ENCODE measurements around the gene ACOX1. TPM values are rescaled to one million over a fixed set of nuclear protein-coding genes. Genes with fewer than 3 reads are reported as not detected.

The ACOX1 gene
- total RNA-seq, 1 donor from 2014 or later: 67.1 TPM

DNA sequence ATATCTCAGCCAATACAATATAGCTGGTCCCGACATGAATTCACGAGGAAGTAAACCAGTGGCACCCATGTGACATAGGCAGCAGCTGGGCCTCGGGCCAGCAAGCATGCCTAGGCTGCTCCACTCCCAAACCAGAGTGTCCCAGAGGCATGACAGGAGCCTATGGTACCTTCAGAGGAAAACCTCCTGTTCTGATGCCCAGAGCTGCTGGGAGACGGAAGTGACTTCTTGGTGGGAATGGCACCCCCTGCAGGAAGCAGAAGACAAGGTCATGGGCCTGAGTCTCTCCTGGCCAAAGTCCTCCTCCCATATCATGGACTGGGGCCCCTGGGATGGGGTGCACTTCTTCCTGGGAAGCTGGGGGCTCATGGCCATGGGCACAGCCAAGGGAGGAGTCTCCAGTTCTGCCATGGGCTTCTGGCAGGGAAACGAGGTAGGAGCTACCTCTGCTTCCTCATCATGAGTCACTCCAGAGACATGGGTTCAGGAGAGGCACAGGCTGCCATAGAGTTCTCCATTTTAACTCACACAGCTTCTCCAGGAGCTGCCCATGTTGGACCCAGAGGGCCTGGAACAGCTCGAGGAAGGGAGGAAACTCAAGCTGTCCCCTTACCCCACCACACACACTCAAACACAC lies 51.6 kb downstream of the ACOX1 start:
- ATAC-seq (peak; percentile 82 to 86), DNase-seq (peak; percentile 71)
- peaks cover 13% of the 10 kb centered on the region for H3K36me3 ChIP-seq
- intact Hi-C loops (cut with DNase I): no loop called here
- H3K9me3 ChIP-seq: no peaks in the 10 kb centered on the region
- H3K4me3 ChIP-seq: no peak overlapping the region
- peak overlapping the region; percentile 4 for H3K27ac ChIP-seq
- TF ChIP-seq, protein P1, sequence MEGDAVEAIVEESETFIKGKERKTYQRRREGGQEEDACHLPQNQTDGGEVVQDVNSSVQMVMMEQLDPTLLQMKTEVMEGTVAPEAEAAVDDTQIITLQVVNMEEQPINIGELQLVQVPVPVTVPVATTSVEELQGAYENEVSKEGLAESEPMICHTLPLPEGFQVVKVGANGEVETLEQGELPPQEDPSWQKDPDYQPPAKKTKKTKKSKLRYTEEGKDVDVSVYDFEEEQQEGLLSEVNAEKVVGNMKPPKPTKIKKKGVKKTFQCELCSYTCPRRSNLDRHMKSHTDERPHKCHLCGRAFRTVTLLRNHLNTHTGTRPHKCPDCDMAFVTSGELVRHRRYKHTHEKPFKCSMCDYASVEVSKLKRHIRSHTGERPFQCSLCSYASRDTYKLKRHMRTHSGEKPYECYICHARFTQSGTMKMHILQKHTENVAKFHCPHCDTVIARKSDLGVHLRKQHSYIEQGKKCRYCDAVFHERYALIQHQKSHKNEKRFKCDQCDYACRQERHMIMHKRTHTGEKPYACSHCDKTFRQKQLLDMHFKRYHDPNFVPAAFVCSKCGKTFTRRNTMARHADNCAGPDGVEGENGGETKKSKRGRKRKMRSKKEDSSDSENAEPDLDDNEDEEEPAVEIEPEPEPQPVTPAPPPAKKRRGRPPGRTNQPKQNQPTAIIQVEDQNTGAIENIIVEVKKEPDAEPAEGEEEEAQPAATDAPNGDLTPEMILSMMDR (IDR thresholded peaks at IDR 0.05): peak; percentile 52
- no peaks in the 10 kb centered on the region for H3K27me3 ChIP-seq (ENCODE audit: low read depth)
- peaks cover 8% of the 10 kb centered on the region for H3K4me1 ChIP-seq

DNA sequence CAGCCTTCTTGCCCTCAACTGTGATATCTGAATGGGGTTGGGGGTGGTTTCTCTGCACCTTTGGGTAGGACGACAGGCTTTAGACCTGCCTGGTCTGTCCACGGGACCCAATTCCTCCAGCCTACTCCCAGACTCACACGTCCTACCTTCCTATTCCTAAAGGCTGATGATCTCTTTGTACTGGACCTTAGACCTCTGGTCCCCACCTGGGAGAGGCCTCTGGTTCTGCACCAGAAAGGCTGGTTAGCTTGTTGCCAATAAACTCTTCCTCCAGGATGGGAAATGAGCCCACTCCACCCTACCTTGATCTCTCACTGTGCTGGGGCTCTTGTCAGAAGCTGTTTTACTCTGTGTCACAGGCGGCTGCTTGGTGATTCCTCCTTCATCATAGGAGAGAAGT lies 52.5 kb downstream of the ACOX1 start:
- no peaks in the 10 kb centered on the region for H3K9me3 ChIP-seq
- H3K4me3 ChIP-seq: no peak overlapping the region
- H3K4me1 ChIP-seq: peaks cover 8% of the 10 kb centered on the region
- no peak for DNase-seq
- intact Hi-C loops (cut with DNase I): no loop called here
- H3K36me3 ChIP-seq: peaks cover 13% of the 10 kb centered on the region
- no peaks in the 10 kb centered on the region for H3K27me3 ChIP-seq (ENCODE audit: low read depth)
- no peak overlapping the region for H3K27ac ChIP-seq
- ATAC-seq: no peak
- TF ChIP-seq, protein P1 (IDR thresholded peaks at IDR 0.05): no peak

DNA sequence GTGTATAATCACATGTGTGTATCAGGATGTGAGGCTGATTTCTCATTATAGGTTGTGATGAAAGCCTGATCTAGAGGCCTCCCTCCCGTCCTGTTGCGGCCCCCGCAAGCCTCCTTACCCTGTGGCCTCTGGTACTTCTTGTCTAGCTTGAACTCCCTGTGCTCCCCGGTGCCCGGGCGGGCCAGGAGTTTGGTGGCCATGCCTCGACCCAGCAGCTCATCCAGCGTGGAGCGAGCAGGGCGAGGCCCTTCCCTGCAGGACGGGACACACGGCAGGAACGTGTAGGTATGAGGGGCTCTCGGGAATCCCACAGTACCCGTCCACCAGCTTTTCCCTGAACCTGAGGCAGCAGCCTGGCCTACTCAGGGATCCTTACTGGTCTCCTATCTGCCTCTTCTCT lies 53.1 kb downstream of the ACOX1 start:
- peaks cover 13% of the 10 kb centered on the region for H3K36me3 ChIP-seq
- DNase-seq: no peak
- intact Hi-C loops (cut with DNase I): no loop called here

DNA sequence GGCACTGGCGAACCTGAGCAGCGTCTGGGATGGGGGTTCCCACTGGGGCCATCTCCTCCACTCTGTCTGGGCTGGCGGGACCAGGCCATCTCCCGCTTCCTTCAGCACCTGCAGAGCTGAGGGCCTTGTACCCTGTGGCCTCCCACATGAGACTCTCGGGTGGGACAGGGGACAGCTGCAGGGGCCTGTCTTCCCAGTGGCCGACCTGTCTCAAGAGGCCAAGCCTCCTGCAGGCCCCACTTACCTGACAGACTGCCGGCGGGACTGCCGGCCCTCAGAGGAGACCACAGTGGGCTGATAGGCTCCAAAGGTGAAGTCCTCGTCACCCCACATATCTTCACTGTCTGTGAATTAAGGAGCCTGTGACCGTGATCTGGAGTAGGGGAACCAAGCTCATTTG lies 53.9 kb downstream of the ACOX1 start:
- Histone ChIP-seq H3K9me3 (no peaks in the 10 kb centered on the region), H3K36me3 (peaks cover 13% of the 10 kb centered on the region), H3K27me3 (ENCODE audit: low read depth) (no peaks in the 10 kb centered on the region), H3K27ac (no peak overlapping the region), H3K4me3 (no peak overlapping the region), H3K4me1 (peaks cover 8% of the 10 kb centered on the region)
- intact Hi-C loops (cut with DNase I): no loop called here
- ATAC-seq (no peak), DNase-seq (no peak)
- TF ChIP-seq, protein P1 (IDR thresholded peaks at IDR 0.05): no peak

More for the DNA sequence above, 53.1 kb downstream of the ACOX1 start:
- Histone ChIP-seq H3K27me3 (ENCODE audit: low read depth) (no peaks in the 10 kb centered on the region), H3K4me1 (peaks cover 8% of the 10 kb centered on the region), H3K4me3 (no peak overlapping the region), H3K27ac (no peak overlapping the region), H3K9me3 (no peaks in the 10 kb centered on the region)
- TF ChIP-seq, protein P1 (IDR thresholded peaks at IDR 0.05): no peak
- ATAC-seq: no peak

DNA sequence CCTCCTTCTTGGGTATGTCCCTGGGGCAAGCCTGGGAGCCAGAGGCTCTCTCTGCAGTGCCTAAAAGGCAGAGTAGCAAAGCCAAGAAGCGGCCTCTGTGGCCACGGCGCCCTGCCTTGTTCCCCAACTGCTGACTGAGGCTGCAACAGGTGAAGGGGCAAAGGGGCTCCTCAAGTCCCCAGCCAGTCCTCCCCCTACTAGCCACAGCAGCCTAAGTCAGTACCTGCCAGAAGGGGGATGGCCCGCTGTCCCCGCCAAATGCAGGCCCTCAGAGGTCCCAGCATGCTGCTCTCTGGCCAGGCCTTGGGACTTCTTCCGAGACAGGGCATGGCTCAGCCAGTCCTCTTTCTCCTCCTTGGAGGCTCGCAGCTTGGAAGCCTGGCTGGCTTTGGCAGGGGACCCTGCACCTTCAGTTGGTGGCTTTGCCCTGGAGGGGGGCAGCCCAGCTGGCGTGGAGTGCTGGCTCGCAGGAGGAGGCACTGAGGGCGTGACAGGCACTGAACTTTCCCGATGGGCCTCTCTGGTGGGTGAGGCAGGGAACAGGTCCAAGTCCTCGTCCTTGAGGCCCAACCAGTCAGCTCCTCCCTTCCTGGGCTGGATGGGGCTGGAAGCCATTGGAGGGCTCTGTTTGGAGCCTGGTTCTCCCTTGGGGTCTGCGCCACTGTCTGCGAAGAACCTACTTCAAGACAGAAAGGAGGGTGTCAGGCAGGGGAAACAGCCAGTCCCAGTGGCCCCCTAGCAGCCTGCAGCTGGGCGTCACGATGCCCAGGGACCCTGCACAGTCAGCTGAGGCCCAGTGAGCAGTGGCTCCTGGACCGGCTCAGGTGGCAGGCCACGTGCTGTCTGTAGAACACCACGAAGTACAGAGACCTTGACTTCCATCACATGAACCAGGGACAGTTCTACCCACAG lies 55.7 kb downstream of the ACOX1 start:
- TF ChIP-seq, protein P1 (IDR thresholded peaks at IDR 0.05): no peak
- intact Hi-C loops (cut with DNase I): no loop called here
- no peak for DNase-seq
- peaks cover 8% of the 10 kb centered on the region for H3K4me1 ChIP-seq
- H3K4me3 ChIP-seq: no peak overlapping the region
- peaks cover 13% of the 10 kb centered on the region for H3K36me3 ChIP-seq
- H3K27me3 ChIP-seq (ENCODE audit: low read depth): no peaks in the 10 kb centered on the region
- ATAC-seq: peak in 1 of 2 donors; percentile 21
- H3K9me3 ChIP-seq: no peaks in the 10 kb centered on the region
- no peak overlapping the region for H3K27ac ChIP-seq
